GM12878 (cell line): ENCODE data around the gene SPCS1. TPM values are rescaled to one million over a fixed set of nuclear protein-coding genes. Genes with fewer than 3 reads are reported as not detected.

Experiments
- ATAC-seq: fragments of 200-7000 bp; cut with Tn5 transposase; 3 replicates; pipeline ENCODE4 v1.9.1; 2020; ENCODE audit warnings: mild to moderate bottlenecking, moderate library complexity
- BruUV-seq: library from RNA; stranded (reverse); fragments of 400-500 nt; replicated peaks from 2 replicates; lab custom pipeline; 2021; lab: Mats Ljungman, UMichigan
- CTCF ChIA-PET: fragments of 300-600 bp; sonication (Branson Sonifier 250); formaldehyde crosslinking; extraction: SDS; loops from one replicate; lab custom pipeline; 2021; ENCODE audit warnings: inconsistent platforms; lab: Yijun Ruan, JAX
- POLR2A ChIA-PET: fragments of 350-600 bp; formaldehyde crosslinking; extraction: SDS; loops from one replicate; lab custom pipeline; 2021; ENCODE audit warnings: inconsistent platforms; lab: Charles Lee
- RAD21 ChIA-PET: fragments of 300-600 bp; sonication (Branson Sonifier 250); formaldehyde crosslinking; loops from one replicate; lab custom pipeline; 2023; ENCODE audit warnings: antibody characterized with exemption; ENCODE audit not compliant: unreplicated experiment; lab: Charles Lee
- SMC1A ChIA-PET: fragments of 300-600 bp; sonication (Branson Sonifier 250); formaldehyde crosslinking; loops from one replicate; lab custom pipeline; 2023; ENCODE audit not compliant: unreplicated experiment, uncharacterized antibody; lab: Charles Lee
- DNase-seq: peaks from one replicate; pipeline ENCODE4 v3.0.0-alpha.2; 2011; ENCODE audit warnings: low read depth, low spot score
- FAIRE-seq: peaks from 3 replicates; lab custom pipeline; 2011; peaks lifted over from hg19 to GRCh38; lab: Jason Lieb, UNC
- H2AFZ ChIP-seq: 2 replicates; pipeline ENCODE4 v1.6.0; 2011; ENCODE audit warnings: low read depth, low read length, control low read depth; ENCODE audit not compliant: control insufficient read depth
- H3K27ac ChIP-seq: 2 replicates; pipeline ENCODE4 v1.5.1; 2011; ENCODE audit warnings: control low read depth; ENCODE audit not compliant: control insufficient read depth, insufficient read depth
- H3K27me3 ChIP-seq, 2 experiments: replicated peaks in 1 of 2; 2 replicates each; pipeline versions ENCODE4 v1.6.0 to v1.6.1; 2011; ENCODE audit warnings: low read length in 1 of 2; ENCODE audit not compliant: control insufficient read depth in 2 of 2, insufficient read depth in 2 of 2
- H3K36me3 ChIP-seq, 2 experiments: 2 replicates each; pipeline ENCODE4 v1.5.1; 2011; ENCODE audit warnings: low read length in 1 of 2; ENCODE audit not compliant: control insufficient read depth in 2 of 2, insufficient read depth in 2 of 2
- H3K4me1 ChIP-seq: 2 replicates; pipeline ENCODE4 v1.6.1; 2011; ENCODE audit warnings: mild to moderate bottlenecking, low read length, moderate library complexity, mixed read lengths; ENCODE audit not compliant: control insufficient read depth, insufficient read depth
- H3K4me2 ChIP-seq: 2 replicates; pipeline ENCODE4 v1.6.0; 2011; ENCODE audit warnings: control low read depth; ENCODE audit not compliant: control insufficient read depth, insufficient read depth
- H3K4me3 ChIP-seq: fragments of 200-600 bp; sonication (generic); 2 replicates; pipeline ENCODE4 v1.5.1; 2016
- H3K79me2 ChIP-seq: 2 replicates; pipeline ENCODE4 v1.6.0; 2011; ENCODE audit warnings: low read length; ENCODE audit not compliant: control insufficient read depth, insufficient read depth
- H3K9ac ChIP-seq: 2 replicates; pipeline ENCODE4 v1.8.0; 2011; ENCODE audit warnings: low read length, control low read depth, mixed read lengths; ENCODE audit not compliant: control insufficient read depth, insufficient read depth
- H3K9me3 ChIP-seq: replicated peaks from 3 replicates; pipeline ENCODE4 v1.5.1; 2011; ENCODE audit warnings: mild to moderate bottlenecking, low read length; ENCODE audit not compliant: control insufficient read depth, insufficient read depth
- H4K20me1 ChIP-seq: 2 replicates; pipeline ENCODE4 v1.6.0; 2011; ENCODE audit not compliant: control insufficient read depth, insufficient read depth
- BMI1 ChIP-seq: fragments of 450-650 bp; IDR thresholded peaks from 2 replicates; pipeline ENCODE4 v1.6.1; 2016; ENCODE audit warnings: mild to moderate bottlenecking, moderate library complexity, borderline replicate concordance
- CBX5 ChIP-seq: sonication (generic); IDR thresholded peaks from 2 replicates; pipeline ENCODE4 v1.6.1; 2016; ENCODE audit warnings: low read depth, moderate library complexity, mild to moderate bottlenecking, inconsistent platforms
- CREB1 ChIP-seq: IDR thresholded peaks from 2 replicates; pipeline ENCODE4 v1.6.1; 2012; ENCODE audit warnings: low read depth, mild to moderate bottlenecking, inconsistent platforms
- EP300 ChIP-seq, 2 experiments: fragments of 150-350 bp in 1 of 2; IDR thresholded peaks; 2 replicates each; pipeline ENCODE4 v1.6.1; 2011 to 2012; ENCODE audit warnings: low read depth in 2 of 2, low read length in 2 of 2, borderline replicate concordance in 1 of 2, improper control_type of control experiment in 1 of 2, inconsistent platforms in 1 of 2; ENCODE audit not compliant: control insufficient read depth in 1 of 2
- ESRRA ChIP-seq: IDR thresholded peaks from 2 replicates; pipeline ENCODE4 v1.6.1; 2012; ENCODE audit warnings: mild to moderate bottlenecking, low read length, improper control_type of control experiment
- FOXK2 ChIP-seq: fragments of 450-650 bp; IDR thresholded peaks from 2 replicates; pipeline ENCODE4 v1.6.1; 2017; ENCODE audit warnings: mild to moderate bottlenecking, moderate library complexity
- GABPA ChIP-seq: IDR thresholded peaks from 2 replicates; pipeline ENCODE4 v1.6.1; 2014; ENCODE audit warnings: antibody characterized with exemption, low read depth, mild to moderate bottlenecking, inconsistent platforms
- GATAD2B ChIP-seq: fragments of 450-650 bp; conservative IDR thresholded peaks from 2 replicates; pipeline ENCODE4 v1.6.1; 2017; ENCODE audit warnings: low read depth, mild to moderate bottlenecking, moderate library complexity
- HDGF ChIP-seq: fragments of 450-650 bp; IDR thresholded peaks from 2 replicates; pipeline ENCODE4 v1.6.1; 2016; ENCODE audit warnings: antibody characterized with exemption
- JUND ChIP-seq: IDR thresholded peaks from 2 replicates; pipeline ENCODE4 v1.6.1; 2012; ENCODE audit warnings: low read depth, mild to moderate bottlenecking, low read length, improper control_type of control experiment, moderate library complexity
- POLR2AphosphoS5 ChIP-seq: IDR thresholded peaks from 2 replicates; pipeline ENCODE4 v1.6.1; 2011; ENCODE audit warnings: mild to moderate bottlenecking, low read length, inconsistent platforms
- RAD51 ChIP-seq: fragments of 450-650 bp; IDR thresholded peaks from 2 replicates; pipeline ENCODE4 v1.6.1; 2016; ENCODE audit warnings: moderate library complexity, mild to moderate bottlenecking, inconsistent platforms
- SREBF1 ChIP-seq: IDR thresholded peaks from 2 replicates; pipeline ENCODE4 v1.6.1; 2012; ENCODE audit warnings: mild to moderate bottlenecking, low read length
- STAT3 ChIP-seq: IDR thresholded peaks from 2 replicates; pipeline ENCODE4 v1.6.1; 2011; ENCODE audit warnings: low read depth, low read length, improper control_type of control experiment
- TARDBP ChIP-seq: IDR thresholded peaks from 2 replicates; pipeline ENCODE4 v1.6.1; 2016; ENCODE audit warnings: borderline replicate concordance
- ZSCAN29 ChIP-seq: fragments of 450-650 bp; IDR thresholded peaks from 2 replicates; pipeline ENCODE4 v1.6.1; 2017; ENCODE audit warnings: mild to moderate bottlenecking, moderate library complexity
- WGBS: methylation state at CpG from one replicate; pipeline ENCODE4 v1.1.6; 2016; ENCODE audit warnings: low lambda C conversion rate; ENCODE audit not compliant: insufficient replicate concordance, insufficient coverage; ENCODE audit errors: missing lambda C conversion rate; 5-methylcytosine and 5-hydroxymethylcytosine counted together
- in situ Hi-C: fragments of 300-500 bp; cut with MboI; formaldehyde crosslinking; loops from 9 replicates; pipeline ENCODE4 v1.14.3; 2018; ENCODE audit warnings: mixed read lengths
- intact Hi-C: fragments of 100-400 bp; cut with micrococcal nuclease; formaldehyde crosslinking; loops from one replicate; pipeline ENCODE4 v1.14.2; 2022; ENCODE audit not compliant: unreplicated experiment
- polyA plus RNA-seq, 11 experiments: library from polyadenylated mRNA; depleted of rRNA in 4 of 11; unstranded in 6 of 11; stranded (reverse) in 5 of 11; fragments of >200 nt; fragmentation: Nextera tagmentation in 4 of 11; fragmentation: Illumina TruSeq in 1 of 11; extraction: Ambion mirVana in 4 of 11; extraction: Trizol in 1 of 11; gene quantifications; 1 replicate in 1 of 11; 2 replicates in 10 of 11; pipeline versions ENCODE4 v1.2.1 to v1.2.3, GENCODE V29; 2011 to 2016; ENCODE audit warnings: inconsistent platforms in 2 of 11, missing spikeins in 2 of 11, low read depth in 1 of 11
- total RNA-seq, 4 experiments: library from RNA; depleted of rRNA in 3 of 4; stranded (reverse); fragments of >200 nt in 3 of 4; fragmentation: Illumina TruSeq in 1 of 4; extraction: Trizol in 1 of 4; gene quantifications; 2 replicates each; pipeline versions ENCODE4 v1.2.1 to v1.2.3, GENCODE V29; 2013 to 2021
- TF ChIP-seq, protein P1 (sequence below): fragments of 450-650 bp; IDR thresholded peaks from 2 replicates; pipeline ENCODE4 v1.6.1; 2017; ENCODE audit warnings: mild to moderate bottlenecking, low read depth, inconsistent platforms; ENCODE audit not compliant: poor library complexity, severe bottlenecking
- TF ChIP-seq, protein P2 (sequence below): fragments of 450-650 bp; IDR thresholded peaks from 2 replicates; pipeline ENCODE4 v1.6.1; 2014; ENCODE audit warnings: mild to moderate bottlenecking
- TF ChIP-seq, protein P3 (sequence below): IDR thresholded peaks from 2 replicates; pipeline ENCODE4 v1.6.1; 2012; ENCODE audit warnings: low read depth, low read length, improper control_type of control experiment

The SPCS1 gene
- total and polyA plus RNA-seq, 10 of the 15 experiments (the other 5 are each of a cell fraction or from before 2014, with no cell fraction given), result 107 to 994 (median 233) TPM

DNA sequence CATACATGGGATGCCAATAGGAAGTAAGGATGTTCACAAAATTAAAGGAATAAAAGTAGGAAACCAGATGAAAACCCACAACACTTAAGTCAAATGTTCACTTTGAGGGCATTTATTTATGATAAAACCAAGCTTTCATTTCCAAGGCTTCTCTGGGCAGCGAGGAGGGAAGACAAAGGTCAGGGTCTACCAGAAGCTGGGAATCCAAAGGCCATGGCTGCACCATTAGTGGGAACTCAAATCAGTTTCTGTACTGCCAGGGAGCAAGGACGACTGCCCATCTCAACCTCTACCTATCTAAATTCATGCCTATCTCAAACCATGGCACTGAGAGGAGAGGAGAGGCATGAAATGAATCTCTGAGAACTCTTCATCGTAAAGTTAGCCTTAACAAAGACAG lies 42.8 kb upstream of the SPCS1 start:
- CTCF ChIA-PET, result interaction anchor here (1.0 kb wide), 1 partner anchor 16 kb away, joined by 3 read pairs; no protein-coding TSS in a partner anchor
- Histone ChIP-seq H3K4me2 (no peak overlapping the region), H3K9me3 (no peaks in the 10 kb centered on the region), H3K36me3 (peaks cover 10 to 19% of the 10 kb centered on the region in 2 experiments), H2AFZ (no peak overlapping the region), H3K9ac (no peak overlapping the region; the same call in 1 of the 2 replicates), H3K4me3 (no peak overlapping the region), H3K27ac (no peak overlapping the region), H3K79me2 (no peaks in the 10 kb centered on the region), H4K20me1 (no peaks in the 10 kb centered on the region), H3K27me3 (no peaks in the 10 kb centered on the region), H3K4me1 (no peaks in the 10 kb centered on the region)
- POLR2A ChIA-PET, result interaction anchor here (0.6 kb wide), 2 partner anchors 125 to 127 kb away, joined by 3 read pairs; partner anchors contain the start of gene UQCC5
- intact Hi-C loops (no loop called here), in situ Hi-C loops (no loop called here)
- WGBS, result 47% methylated on average over 3 of the region's 3 CpGs
- no TSS peak for BruUV-seq
- SMC1A ChIA-PET, result no interaction called here
- RAD21 ChIA-PET, result no interaction called here
- no peak for ATAC-seq
- TF ChIP-seq STAT3 (no peak), ZSCAN29 (no peak), ESRRA (no peak), GATAD2B (no peak), POLR2AphosphoS5 (no peak), SREBF1 (no peak), CREB1 (no peak), RAD51 (no peak), BMI1 (no peak), JUND (no peak), CBX5 (no peak), HDGF (no peak), FOXK2 (no peak), EP300 (IDR thresholded peaks at IDR 0.05; ENCODE audit: borderline replicate concordance in 1 of 2, control insufficient read depth in 1 of 2, low read depth in 2 of 2, low read length in 2 of 2) (no peak), TARDBP (no peak), GABPA (no peak)
- TF ChIP-seq, protein P1, sequence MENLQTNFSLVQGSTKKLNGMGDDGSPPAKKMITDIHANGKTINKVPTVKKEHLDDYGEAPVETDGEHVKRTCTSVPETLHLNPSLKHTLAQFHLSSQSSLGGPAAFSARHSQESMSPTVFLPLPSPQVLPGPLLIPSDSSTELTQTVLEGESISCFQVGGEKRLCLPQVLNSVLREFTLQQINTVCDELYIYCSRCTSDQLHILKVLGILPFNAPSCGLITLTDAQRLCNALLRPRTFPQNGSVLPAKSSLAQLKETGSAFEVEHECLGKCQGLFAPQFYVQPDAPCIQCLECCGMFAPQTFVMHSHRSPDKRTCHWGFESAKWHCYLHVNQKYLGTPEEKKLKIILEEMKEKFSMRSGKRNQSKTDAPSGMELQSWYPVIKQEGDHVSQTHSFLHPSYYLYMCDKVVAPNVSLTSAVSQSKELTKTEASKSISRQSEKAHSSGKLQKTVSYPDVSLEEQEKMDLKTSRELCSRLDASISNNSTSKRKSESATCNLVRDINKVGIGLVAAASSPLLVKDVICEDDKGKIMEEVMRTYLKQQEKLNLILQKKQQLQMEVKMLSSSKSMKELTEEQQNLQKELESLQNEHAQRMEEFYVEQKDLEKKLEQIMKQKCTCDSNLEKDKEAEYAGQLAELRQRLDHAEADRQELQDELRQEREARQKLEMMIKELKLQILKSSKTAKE, result no peak
- TF ChIP-seq, protein P2, sequence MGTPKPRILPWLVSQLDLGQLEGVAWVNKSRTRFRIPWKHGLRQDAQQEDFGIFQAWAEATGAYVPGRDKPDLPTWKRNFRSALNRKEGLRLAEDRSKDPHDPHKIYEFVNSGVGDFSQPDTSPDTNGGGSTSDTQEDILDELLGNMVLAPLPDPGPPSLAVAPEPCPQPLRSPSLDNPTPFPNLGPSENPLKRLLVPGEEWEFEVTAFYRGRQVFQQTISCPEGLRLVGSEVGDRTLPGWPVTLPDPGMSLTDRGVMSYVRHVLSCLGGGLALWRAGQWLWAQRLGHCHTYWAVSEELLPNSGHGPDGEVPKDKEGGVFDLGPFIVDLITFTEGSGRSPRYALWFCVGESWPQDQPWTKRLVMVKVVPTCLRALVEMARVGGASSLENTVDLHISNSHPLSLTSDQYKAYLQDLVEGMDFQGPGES, result no peak
- TF ChIP-seq, protein P3, sequence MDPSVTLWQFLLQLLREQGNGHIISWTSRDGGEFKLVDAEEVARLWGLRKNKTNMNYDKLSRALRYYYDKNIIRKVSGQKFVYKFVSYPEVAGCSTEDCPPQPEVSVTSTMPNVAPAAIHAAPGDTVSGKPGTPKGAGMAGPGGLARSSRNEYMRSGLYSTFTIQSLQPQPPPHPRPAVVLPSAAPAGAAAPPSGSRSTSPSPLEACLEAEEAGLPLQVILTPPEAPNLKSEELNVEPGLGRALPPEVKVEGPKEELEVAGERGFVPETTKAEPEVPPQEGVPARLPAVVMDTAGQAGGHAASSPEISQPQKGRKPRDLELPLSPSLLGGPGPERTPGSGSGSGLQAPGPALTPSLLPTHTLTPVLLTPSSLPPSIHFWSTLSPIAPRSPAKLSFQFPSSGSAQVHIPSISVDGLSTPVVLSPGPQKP, result no peak
- FAIRE-seq, result no peak
- DNase-seq, result no peak
